GM12872 (cell line): ENCODE measurements around the gene CST4.

Experiments
- CTCF ChIP-seq: IDR thresholded peaks from 3 replicates; pipeline ENCODE4 v1.5.1; 2011; ENCODE audit warnings: low read depth, mild to moderate bottlenecking, low read length, moderate library complexity; ENCODE audit not compliant: insufficient read depth

Gene CST4

DNA sequence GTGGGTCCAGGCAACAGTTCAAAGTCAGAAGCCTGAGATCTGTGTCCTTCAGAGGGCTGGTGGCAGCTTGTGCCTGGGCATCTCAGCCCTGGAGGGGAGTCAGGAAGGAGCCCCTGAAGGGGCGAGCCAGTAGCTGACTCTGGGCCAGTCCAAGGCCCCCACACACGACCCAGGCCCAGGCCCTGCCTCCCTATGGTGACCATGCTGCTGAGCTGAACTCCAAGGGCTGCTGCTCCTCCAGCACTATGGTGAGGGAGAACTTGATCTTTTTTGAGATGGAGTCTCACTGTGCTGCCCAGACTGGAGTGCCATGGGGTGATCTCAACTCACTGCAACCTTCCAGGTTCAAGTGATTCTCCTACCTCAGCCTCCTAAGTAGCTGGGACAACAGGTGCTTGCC, 35.9 kb downstream of the CST4 start:
- TF ChIP-seq CTCF = no peak

- TF ChIP-seq CTCF = no peak
Observed at GRCh38 chr20:23652371-23652770, 36.5 kb downstream of the CST4 start.

DNA sequence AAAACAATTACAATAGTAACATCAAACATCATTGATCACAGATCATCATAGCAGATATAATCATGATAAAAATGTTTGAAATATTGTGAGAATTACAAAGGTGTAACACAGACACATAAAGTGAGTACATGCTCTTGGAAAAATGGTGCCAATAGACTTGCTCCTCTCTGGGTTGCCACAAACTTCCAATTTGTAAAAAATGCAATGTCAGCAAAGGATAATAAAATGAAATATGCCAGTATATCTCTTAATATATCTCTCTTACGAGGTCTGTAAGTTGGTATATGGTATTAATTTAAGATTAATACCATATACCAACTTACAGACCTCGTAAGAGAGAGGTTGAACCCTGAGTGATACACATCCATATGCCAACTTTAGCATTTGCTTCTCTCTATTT, 37.7 kb downstream of the CST4 start:
- no peak for TF ChIP-seq CTCF

GRCh38 chr20:23649830-23650417, 38.9 kb downstream of the CST4 start:
- TF ChIP-seq CTCF = no peak

- no peak for TF ChIP-seq CTCF
Observed at GRCh38 chr20:23649242-23649641, 39.6 kb downstream of the CST4 start.

- no peak for TF ChIP-seq CTCF
Observed at GRCh38 chr20:23647346-23647745, 41.5 kb downstream of the CST4 start.

- no peak for TF ChIP-seq CTCF
Observed at GRCh38 chr20:23646106-23646873, 42.5 kb downstream of the CST4 start.
